SIG-M5 (cell line): ENCODE results near the gene CHD1L.
A peak's percentile ranks its signal among the peaks of the same experiment; 100 is the strongest.
"Not testable (repeated sequence)": the region's sequence is repeated elsewhere in the genome, so short reads cannot be mapped to it uniquely, and the experiment has no call there.

Experiments
- DNase-seq: peaks from one replicate; lab custom pipeline; 2025; lab: John Stamatoyannopoulos, UW

CHD1L gene

GRCh38 chr1:147242449-147243227, at the start of gene CHD1L:
CHD1L (plus strand) TSS chr1:147242684; CDS start chr1:147242704, 20 bp downstream.
- peak; percentile 63 for DNase-seq

- not testable (repeated sequence) for DNase-seq
Observed at GRCh38 chr1:147197324-147197723, 45.2 kb upstream of the CHD1L start.

- DNase-seq = no peak
Observed at GRCh38 chr1:147201276-147201675, 41.2 kb upstream of the CHD1L start.

GRCh38 chr1:147201786-147202185, 40.7 kb upstream of the CHD1L start:
- no peak for DNase-seq

- DNase-seq = no peak
Observed at GRCh38 chr1:147202576-147202975, 39.9 kb upstream of the CHD1L start.

- DNase-seq = peak; percentile 24
Observed at GRCh38 chr1:147204080-147204479, 38.4 kb upstream of the CHD1L start.

- no peak for DNase-seq
Observed at GRCh38 chr1:147207192-147207591, 35.3 kb upstream of the CHD1L start.

GRCh38 chr1:147208619-147209018, 33.9 kb upstream of the CHD1L start:
- DNase-seq = no peak

- DNase-seq = no peak
Observed at GRCh38 chr1:147209825-147210821, 32.4 kb upstream of the CHD1L start.

- DNase-seq = no peak
Observed at GRCh38 chr1:147210987-147211386, 31.5 kb upstream of the CHD1L start.

GRCh38 chr1:147211577-147211976, 30.9 kb upstream of the CHD1L start:
- no peak for DNase-seq

GRCh38 chr1:147213271-147213670, 29.2 kb upstream of the CHD1L start:
- DNase-seq = no peak

GRCh38 chr1:147214325-147214724, 28.2 kb upstream of the CHD1L start:
- DNase-seq = no peak

- DNase-seq = no peak
Observed at GRCh38 chr1:147214842-147215539, 27.5 kb upstream of the CHD1L start.

- no peak for DNase-seq
Observed at GRCh38 chr1:147215540-147215916, 27.0 kb upstream of the CHD1L start.

GRCh38 chr1:147216124-147216523, 26.4 kb upstream of the CHD1L start:
- no peak for DNase-seq

GRCh38 chr1:147217141-147217540, 25.3 kb upstream of the CHD1L start:
- no peak for DNase-seq

- DNase-seq = no peak
Observed at GRCh38 chr1:147218606-147219005, 23.9 kb upstream of the CHD1L start.

- no peak for DNase-seq
Observed at GRCh38 chr1:147223740-147224615, 18.5 kb upstream of the CHD1L start.

- no peak for DNase-seq
Observed at GRCh38 chr1:147225193-147225730, 17.2 kb upstream of the CHD1L start, which contains the start of gene FMO5. FMO5 (minus strand) TSS chr1:147225339; CDS start chr1:147225029, 310 bp downstream.

- DNase-seq = not testable (repeated sequence)
Observed at GRCh38 chr1:147231032-147231431, 11.5 kb upstream of the CHD1L start.
